ENCODE measurements around the gene CALML3.

- TF ChIP-seq CTCF (IDR thresholded peaks at IDR 0.05) (no peak), EZH2 (IDR thresholded peaks at IDR 0.05; ENCODE audit: borderline replicate concordance, insufficient read depth, low read depth, low read length, poor library complexity, severe bottlenecking) (no peak)
These were observed 20.4 kb upstream of the CALML3 start for GRCh38 chr10:5504146-5505072.

Data from B cell (primary cell).